Glutamatergic neuron (in vitro differentiated cells): Measurements from ENCODE around the gene RPTOR. TPM values are rescaled to one million over a fixed set of nuclear protein-coding genes. Genes with fewer than 3 reads are reported as not detected.

Experiments used
- DNase-seq: peaks from one replicate; pipeline ENCODE4 v3.0.0; 2022
- H3K27ac Mint-ChIP-seq: one replicate; pipeline ENCODE4 v1.8.0; 2020; ENCODE audit warnings: mild to moderate bottlenecking, mixed read lengths, inconsistent platforms; ENCODE audit not compliant: unreplicated experiment
- H3K27me3 Mint-ChIP-seq: one replicate; pipeline ENCODE4 v1.8.0; 2020; ENCODE audit warnings: mild to moderate bottlenecking, moderate library complexity, mixed read lengths, inconsistent platforms; ENCODE audit not compliant: unreplicated experiment
- H3K36me3 Mint-ChIP-seq: one replicate; pipeline ENCODE4 v1.8.0; 2020; ENCODE audit warnings: mild to moderate bottlenecking, mixed read lengths, inconsistent platforms; ENCODE audit not compliant: unreplicated experiment
- H3K4me1 Mint-ChIP-seq: one replicate; pipeline ENCODE4 v1.8.0; 2020; ENCODE audit warnings: mild to moderate bottlenecking, low read depth, mixed read lengths, inconsistent platforms; ENCODE audit not compliant: unreplicated experiment
- H3K4me3 Mint-ChIP-seq: one replicate; pipeline ENCODE4 v1.8.0; 2020; ENCODE audit warnings: mild to moderate bottlenecking, mixed read lengths, inconsistent platforms; ENCODE audit not compliant: unreplicated experiment
- H3K9me3 Mint-ChIP-seq: one replicate; pipeline ENCODE4 v1.8.0; 2020; ENCODE audit warnings: mild to moderate bottlenecking, moderate library complexity, mixed read lengths, inconsistent platforms; ENCODE audit not compliant: unreplicated experiment
- total RNA-seq: library from RNA; stranded (reverse); fragmentation: NEBNext Ultra II Directional; extraction: Animal tissue kit (Norgen Biotek cat#: 25700); gene quantifications from one replicate; pipeline ENCODE4 v1.2.1, GENCODE V29; 2021; ENCODE audit not compliant: unreplicated experiment
- TF ChIP-seq, protein P1 (sequence below): fragments of 200-600 bp; sonication (generic); IDR thresholded peaks from one replicate; pipeline ENCODE4 v1.5.0; 2021; ENCODE audit not compliant: partially characterized antibody, unreplicated experiment

Gene RPTOR
- total RNA-seq, 1 donor from 2014 or later = 39.8 TPM

DNA sequence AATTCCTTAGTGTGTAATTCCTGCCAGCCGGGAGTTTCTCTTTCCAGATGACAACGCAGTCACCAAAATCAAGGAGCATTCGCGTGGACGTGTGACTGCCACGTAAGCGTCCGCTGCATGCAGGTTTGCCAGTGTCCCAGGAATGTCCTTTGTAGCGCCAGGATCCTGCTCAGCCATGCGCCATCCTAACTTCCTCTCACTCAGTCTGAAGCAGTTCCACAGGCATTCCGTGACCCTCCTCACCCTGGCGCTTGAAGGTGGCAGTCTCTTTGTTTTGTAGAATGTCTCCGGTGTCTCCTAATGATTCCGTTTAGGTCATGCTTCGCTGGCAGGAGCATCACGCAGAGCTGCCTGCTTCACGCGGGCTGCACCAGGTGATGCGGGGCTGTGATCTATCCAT is 88.6 kb downstream of the RPTOR start:
- Mint-ChIP-seq H3K27me3 (peaks cover 17% of the 10 kb centered on the region), H3K36me3 (peaks cover 5% of the 10 kb centered on the region), H3K9me3 (peaks cover 3% of the 10 kb centered on the region), H3K4me3 (no peak overlapping the region), H3K4me1 (peaks cover 9% of the 10 kb centered on the region), H3K27ac (no peak overlapping the region)
- TF ChIP-seq, protein P1, sequence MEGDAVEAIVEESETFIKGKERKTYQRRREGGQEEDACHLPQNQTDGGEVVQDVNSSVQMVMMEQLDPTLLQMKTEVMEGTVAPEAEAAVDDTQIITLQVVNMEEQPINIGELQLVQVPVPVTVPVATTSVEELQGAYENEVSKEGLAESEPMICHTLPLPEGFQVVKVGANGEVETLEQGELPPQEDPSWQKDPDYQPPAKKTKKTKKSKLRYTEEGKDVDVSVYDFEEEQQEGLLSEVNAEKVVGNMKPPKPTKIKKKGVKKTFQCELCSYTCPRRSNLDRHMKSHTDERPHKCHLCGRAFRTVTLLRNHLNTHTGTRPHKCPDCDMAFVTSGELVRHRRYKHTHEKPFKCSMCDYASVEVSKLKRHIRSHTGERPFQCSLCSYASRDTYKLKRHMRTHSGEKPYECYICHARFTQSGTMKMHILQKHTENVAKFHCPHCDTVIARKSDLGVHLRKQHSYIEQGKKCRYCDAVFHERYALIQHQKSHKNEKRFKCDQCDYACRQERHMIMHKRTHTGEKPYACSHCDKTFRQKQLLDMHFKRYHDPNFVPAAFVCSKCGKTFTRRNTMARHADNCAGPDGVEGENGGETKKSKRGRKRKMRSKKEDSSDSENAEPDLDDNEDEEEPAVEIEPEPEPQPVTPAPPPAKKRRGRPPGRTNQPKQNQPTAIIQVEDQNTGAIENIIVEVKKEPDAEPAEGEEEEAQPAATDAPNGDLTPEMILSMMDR = no peak
- no peak for DNase-seq

DNA sequence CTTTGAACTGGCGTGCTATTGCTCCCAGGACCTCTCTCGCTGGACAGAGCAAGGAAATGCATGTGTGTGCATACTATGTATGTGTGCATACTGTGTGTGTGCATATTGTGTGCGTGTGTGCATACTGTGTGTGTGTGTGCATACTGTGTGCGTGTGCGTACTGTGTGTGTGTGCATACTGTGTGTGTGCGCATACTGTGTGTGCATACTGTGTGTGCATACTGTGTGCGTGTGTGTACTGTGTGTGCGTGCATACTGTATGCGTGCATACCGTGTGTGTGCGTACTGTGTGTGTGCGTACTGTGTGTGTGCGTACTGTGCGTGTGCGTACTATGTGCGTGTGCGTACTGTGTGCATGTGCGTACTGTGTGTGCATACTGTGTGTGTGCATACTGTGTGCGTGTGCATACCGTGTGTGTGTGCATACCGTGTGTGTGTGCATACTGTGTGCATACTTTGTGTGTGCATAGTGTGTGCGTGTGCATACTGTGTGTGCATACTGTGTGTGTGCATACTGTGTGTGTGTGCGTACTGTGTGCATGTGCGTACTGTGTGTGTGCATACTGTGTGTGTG is 89.4 kb downstream of the RPTOR start:
- no peak for DNase-seq
- no peak overlapping the region for H3K4me3 Mint-ChIP-seq
- peaks cover 5% of the 10 kb centered on the region for H3K36me3 Mint-ChIP-seq
- peaks cover 17% of the 10 kb centered on the region for H3K27me3 Mint-ChIP-seq
- H3K27ac Mint-ChIP-seq = no peak overlapping the region
- H3K9me3 Mint-ChIP-seq = peaks cover 3% of the 10 kb centered on the region
- H3K4me1 Mint-ChIP-seq = peaks cover 9% of the 10 kb centered on the region
- TF ChIP-seq, protein P1 = no peak

DNA sequence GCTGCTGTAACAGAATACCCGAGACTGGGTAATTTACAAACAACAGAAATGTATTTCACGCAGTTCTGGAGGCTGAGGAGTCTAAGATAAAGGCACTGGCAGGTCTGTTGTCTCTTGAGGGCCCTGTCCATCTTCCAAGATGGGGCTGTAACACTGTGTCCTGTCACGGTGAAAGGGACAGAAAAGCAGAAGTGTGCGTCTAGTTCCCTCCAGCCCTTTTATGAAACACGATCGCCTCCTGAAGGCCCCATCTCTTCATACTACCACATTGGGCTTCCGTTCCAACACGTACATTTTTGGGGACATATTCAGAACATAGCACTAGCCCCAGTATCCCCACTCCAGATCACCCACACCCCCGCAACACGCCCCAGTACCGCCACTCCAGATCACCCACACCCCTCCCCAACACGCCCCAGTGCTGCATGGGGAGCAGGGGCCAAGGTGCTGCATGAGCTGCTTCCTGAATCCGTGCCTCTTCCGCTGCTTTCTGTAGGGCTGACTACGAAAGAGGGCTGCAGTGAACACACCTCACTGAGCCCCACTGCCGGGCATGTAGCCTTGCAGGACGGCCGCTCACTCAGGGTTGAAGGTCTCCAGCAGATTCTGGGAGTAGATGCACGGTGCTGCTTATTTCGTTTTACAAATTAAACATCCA is 91.9 kb downstream of the RPTOR start:
- H3K4me1 Mint-ChIP-seq = peaks cover 9% of the 10 kb centered on the region
- peaks cover 3% of the 10 kb centered on the region for H3K9me3 Mint-ChIP-seq
- H3K4me3 Mint-ChIP-seq = no peak overlapping the region
- TF ChIP-seq, protein P1 = no peak
- peaks cover 17% of the 10 kb centered on the region for H3K27me3 Mint-ChIP-seq
- no peak overlapping the region for H3K27ac Mint-ChIP-seq
- no peak for DNase-seq
- H3K36me3 Mint-ChIP-seq = peaks cover 5% of the 10 kb centered on the region

DNA sequence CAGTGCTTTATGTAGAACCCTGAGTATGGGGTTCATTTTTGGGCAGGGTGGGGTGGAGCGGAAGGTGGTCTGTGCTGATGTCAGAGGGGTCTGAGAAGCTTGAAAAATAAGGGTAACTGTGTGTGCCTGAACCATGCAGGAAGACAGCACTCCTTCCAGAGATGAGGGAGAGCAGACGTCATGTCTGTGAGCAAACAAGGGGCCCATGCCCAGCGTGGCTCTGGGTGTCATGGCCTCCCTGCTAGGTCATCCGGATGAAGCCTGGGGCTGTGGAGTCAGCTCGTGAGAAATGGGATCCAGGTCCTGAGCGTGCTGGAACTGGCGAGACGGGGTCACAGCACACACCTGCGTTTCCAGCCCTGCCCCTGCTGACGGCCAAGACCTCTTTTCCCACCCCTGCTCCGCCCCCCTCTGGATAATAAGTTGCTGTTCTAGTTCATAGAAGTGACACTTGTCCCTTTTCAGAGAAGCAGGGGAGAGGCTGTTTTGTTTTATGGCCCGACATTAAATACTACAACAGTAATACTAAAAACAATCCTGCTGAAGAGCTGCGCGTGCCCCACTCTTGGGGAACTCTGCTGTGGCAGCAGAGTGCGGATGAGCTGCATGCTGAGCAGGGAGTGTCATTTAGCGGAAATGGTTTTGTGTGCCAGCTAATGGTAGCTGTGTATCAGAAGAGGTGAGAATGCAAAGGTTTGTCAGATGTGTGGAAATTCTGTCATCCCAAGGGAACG is 92.6 kb downstream of the RPTOR start:
- no peak for DNase-seq
- H3K36me3 Mint-ChIP-seq = peaks cover 5% of the 10 kb centered on the region
- peaks cover 17% of the 10 kb centered on the region for H3K27me3 Mint-ChIP-seq
- peaks cover 9% of the 10 kb centered on the region for H3K4me1 Mint-ChIP-seq
- no peak overlapping the region for H3K4me3 Mint-ChIP-seq
- peaks cover 3% of the 10 kb centered on the region for H3K9me3 Mint-ChIP-seq
- TF ChIP-seq, protein P1 = no peak
- no peak overlapping the region for H3K27ac Mint-ChIP-seq

DNA sequence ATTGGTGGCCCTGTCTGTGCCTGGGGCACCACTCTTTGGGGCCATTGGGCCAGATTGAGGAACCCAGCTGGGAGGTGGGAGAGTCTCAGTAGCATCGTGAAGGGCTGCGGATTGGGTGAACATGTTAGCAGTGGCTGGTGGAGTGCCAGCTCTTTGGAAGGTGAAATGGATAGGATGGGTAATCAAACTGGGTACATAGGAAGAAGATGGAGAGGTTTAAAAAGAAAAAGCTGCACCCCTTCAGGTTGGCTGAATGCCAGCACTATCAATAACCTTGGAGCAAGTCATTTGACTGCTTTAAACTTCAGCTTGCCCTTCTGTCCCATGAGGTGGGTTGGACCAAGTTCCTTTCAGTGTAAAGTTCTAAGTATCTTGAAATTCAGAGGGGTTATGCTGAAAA is 95.0 kb downstream of the RPTOR start:
- Mint-ChIP-seq H3K4me3 (no peak overlapping the region), H3K27me3 (peaks cover 13% of the 10 kb centered on the region), H3K36me3 (peaks cover 5% of the 10 kb centered on the region), H3K27ac (no peak overlapping the region), H3K9me3 (peaks cover 3% of the 10 kb centered on the region), H3K4me1 (peaks cover 11% of the 10 kb centered on the region)
- TF ChIP-seq, protein P1 = no peak
- DNase-seq = no peak
